Stimulated activated CD4-positive, alpha-beta T cell treated with anti-CD3 and anti-CD28 coated beads, Interleukin-2, amount 100 ng/mL, for 4 hours (primary cell): Measurements from ENCODE around the gene NBEA.

Experiments
- DNase-seq: peaks from one replicate; pipeline ENCODE4 v3.0.0-alpha.2; 2020; ENCODE audit warnings: low read depth

NBEA gene

DNA sequence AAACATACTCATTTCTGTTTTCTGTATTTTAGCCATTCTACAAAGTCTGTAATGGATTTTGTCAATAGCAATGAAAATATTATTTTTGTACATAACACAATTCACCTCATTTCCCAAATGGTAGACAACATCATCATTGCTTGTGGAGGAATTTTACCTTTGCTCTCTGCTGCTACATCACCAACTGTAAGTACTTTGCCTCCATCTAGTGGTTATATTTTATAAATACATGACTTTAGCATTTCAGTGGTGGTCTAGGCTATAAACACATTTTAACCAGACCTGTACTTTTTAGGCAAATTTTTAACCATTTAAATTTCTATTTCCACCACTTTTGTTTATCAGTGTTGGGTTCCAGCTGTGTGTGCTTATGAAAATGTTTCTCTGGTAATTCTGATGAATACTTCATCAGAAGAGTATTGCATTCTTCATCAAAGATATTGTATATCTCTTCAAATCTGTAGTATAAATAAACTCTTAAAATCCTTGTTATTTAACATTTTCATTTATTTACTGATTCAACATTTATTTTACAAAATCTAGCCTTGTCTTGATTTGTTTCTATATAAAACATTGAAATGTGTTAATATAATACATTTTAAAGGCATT lies 222.4 kb downstream of the NBEA start:
- no peak for DNase-seq

DNA sequence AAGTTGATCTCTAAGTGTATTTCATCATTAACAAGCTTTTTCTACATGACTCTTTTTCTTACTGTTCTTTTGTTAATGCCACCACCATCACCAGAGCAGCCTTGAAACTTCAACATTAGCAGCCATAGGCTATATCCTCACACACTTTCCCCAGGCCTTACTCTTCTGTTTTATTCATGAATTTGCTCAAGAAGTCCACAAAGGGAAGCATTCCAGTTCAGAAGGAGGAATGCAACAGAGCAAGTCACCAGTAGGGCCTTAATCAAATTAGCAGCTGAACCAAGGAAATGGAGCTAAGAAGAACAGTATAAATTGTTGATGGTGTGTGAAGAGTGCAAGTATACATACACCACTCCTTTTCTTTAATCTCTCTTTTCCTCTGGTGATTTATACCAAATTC lies 223.1 kb downstream of the NBEA start:
- DNase-seq, result no peak

DNA sequence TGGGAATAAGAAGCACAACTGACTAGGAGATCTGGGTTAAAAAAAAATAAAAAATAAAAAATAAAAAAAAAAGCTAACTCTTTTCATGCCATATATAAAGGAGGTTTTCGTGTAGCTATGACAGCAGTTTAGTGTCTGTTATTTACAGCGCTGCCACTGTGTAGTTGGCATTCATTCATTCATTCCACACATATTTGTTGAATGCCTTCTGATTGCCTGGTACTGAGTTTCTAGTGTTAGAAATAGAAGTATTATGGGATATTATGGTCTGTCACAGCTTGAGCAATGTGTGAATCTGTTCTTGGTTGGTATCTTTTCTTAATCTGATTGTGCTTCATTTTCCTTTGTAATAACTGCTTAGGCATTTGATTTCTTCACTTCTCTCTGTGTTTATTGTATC lies 237.4 kb downstream of the NBEA start:
- no peak for DNase-seq

DNA sequence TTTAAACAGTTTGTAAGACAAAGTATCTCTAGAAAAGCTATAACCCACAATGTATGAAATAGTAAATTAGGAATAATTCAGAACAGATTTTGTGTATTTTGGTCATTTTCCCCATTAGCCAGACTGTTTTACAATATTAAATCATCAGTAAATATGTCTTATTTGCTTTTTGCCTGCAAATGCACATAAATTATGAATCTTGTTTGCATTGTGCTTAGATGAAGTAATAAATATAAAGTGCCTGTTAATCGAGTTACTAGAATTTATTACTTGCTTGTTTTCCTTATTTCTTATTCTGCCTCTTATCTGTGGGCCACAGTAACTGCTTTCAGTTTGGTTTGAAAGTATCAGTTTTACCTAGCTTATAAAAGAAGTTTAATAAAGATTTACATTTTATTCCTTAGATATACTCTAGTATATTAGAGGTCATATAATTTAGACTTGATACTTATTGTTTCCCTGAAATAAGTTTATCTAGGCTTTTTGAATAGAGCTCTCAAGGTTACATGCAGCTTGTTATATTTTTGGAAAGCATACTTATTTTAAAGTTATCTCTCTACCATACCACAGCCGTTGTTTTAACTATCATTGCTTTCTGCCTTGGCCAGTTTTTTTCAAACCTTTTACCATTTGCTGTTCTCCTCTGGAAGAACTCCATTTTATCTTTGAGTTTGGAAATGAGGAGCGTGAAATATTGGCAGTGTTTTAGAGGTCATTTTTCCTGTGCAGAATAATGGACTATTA lies 238.0 kb downstream of the NBEA start:
- DNase-seq, result no peak

DNA sequence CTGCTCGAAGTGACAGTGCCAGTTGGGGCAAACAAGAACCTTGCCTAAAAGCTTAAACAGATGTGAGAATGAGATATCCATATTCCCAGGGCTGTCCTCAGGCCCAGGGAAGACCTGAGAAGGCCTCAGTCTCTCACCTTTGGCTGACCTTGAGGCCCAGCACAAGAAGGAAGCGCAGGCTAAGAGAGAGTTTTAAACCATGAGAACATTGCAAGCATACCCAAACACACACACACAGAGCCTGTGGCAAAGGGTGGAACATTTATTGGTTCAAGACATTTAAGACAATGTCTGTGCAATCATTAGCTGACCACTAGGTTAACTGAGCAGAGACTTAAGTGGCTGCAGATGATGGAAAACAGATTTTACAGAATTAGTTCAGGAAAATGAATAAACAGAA lies 248.2 kb downstream of the NBEA start:
- DNase-seq, result no peak

DNA sequence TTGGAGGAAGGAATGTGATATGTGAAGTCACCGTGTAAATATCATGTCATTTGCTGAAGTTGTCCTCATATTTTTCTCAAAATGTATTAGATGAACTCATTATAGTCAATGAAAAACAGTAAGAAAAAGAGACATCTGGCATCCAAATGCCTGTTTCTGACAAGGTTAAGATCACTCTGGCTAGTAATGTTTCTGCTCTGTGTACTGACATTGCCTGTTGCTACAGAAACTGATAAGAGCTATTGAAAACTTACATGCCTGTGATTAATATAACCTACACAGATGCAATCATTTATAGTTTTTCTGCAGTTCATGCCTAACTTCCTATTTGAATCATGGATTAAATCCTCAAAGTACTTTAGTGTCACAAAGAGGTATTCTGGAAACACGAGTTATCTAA lies 249.8 kb downstream of the NBEA start:
- no peak for DNase-seq

DNA sequence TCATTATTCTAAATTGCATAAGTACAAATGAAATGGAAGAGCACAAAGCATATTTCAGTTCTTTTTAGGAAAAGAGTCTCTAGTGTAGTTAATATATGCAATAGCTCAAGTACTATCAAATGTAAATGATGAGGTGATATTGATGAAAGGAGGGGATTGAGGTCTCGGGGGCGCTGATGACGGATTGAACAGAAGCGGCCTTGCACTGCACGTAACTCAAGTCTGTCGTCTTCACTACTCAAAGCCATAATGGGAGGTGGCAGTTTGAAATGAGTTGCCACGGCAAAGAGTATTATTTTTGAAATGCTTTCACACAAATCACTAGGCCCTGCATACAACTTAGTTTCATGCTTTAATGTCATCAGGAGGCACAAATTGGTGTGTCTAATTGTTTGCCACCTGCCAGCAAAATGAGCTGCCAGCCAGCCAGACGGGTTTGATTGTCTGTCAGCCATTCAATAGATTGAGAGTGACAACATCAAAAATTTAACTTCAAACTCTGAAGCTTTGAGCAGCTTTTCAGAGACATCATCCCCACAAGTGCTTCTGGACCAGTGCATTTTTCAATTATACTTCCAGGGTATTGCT lies 256.6 kb downstream of the NBEA start:
- no peak for DNase-seq

DNA sequence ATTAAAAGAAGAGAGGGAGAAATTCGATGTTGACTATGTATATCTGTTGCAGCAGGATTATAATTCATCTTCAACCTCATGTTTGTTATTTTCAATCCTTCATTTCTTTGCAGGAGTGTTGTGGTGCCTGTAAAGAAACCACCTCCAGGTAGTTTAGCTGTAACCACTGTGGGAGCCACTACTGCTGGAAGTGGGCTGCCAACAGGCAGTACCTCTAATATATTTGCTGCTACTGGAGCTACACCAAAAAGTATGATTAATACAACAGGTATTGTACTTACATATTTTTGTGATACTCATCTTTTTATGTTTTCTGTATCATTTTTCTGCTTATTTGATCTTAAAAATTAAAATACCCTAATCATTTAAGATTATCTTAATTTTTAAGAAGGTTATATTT lies 266.5 kb downstream of the NBEA start:
- no peak for DNase-seq

DNA sequence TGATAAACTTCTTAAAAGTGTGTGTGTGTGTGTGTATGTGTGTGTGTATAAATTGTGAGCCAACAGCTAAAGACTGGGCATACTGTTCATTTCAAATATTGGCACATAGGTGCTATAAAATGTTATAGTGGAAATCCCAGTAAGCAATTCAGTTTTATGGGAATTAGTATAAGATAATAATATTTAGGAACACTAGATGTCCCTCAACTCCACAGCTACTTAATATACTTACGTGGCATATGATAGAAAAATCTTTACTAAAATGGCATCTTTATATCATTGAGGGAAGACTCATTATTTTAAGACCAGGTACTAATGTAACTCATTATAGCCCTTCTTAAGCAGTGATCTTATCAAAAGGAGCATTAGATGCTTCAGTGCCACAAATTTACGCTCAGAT lies 268.2 kb downstream of the NBEA start:
- DNase-seq, result no peak

DNA sequence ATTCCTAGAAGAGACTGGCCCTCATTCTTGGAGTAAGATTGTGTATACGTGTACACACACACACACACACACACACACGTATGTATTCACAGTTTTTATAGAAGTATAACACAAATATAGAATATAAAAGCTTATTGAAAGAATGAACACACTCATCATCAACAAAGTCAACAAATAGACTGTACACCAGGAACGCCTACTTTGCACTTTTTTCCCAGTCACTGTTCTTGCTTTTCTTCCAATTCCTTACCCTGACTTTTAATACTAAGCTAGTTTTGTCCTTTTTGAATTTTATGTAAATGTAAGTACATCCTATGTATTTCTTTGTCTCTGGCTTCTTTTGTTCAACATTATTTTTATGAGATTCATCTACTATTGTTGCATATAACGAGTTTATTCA lies 269.9 kb downstream of the NBEA start:
- no peak for DNase-seq

DNA sequence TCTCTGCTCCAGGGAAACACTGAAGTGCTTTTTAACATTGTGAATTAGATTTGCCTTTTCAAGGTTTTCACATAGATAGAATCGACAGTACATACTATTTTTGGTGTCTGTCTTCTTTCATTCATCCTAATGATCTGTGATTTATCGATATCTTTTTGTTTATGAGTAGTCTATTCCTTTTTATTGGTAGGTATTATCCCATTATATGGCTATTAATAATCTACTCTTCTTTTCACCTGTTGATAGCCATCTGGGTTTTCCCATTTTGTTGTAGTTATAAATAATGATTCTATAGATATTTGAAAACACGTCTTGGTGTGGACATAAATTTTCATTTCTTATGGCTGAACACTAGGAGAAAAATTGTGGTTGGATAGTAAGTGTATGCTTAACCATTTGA lies 271.8 kb downstream of the NBEA start:
- DNase-seq, result no peak

DNA sequence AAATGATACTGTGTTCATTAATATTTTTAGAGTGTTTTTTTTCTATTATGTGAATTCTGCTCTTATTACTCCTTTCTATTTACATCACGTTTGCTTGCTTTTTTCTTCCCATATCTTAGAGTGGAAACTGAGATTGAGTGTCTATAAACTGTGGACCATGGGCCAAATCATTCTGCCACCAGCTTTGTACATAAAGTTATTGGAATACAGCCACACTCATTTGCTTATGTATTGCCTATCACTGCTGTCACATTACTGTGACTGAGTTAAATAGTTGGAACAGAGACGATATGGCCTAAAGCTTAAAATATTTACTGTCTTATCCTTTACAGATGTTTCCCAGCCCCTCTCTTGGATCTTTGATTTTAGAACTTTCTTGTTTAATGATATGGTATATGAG lies 274.1 kb downstream of the NBEA start:
- no peak for DNase-seq

DNA sequence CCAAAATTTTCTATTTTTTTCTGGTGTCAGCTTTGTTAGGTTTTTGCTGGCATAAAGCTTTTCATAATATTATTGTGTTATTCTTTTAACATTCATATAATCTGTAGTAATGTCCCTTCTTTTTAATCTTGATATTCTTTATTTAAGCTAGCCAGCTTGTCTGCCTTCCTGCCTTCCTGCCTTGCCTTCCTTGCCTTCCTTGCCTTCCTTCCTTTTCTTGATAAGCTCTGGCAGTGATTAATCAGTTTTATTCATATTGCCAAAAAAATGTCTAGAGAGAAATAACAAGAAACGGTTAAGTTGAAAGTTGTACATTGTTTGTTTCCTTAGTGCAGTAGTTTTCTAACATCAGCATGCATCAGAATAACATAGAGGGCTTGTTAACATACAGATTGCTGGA lies 277.0 kb downstream of the NBEA start:
- no peak for DNase-seq

DNA sequence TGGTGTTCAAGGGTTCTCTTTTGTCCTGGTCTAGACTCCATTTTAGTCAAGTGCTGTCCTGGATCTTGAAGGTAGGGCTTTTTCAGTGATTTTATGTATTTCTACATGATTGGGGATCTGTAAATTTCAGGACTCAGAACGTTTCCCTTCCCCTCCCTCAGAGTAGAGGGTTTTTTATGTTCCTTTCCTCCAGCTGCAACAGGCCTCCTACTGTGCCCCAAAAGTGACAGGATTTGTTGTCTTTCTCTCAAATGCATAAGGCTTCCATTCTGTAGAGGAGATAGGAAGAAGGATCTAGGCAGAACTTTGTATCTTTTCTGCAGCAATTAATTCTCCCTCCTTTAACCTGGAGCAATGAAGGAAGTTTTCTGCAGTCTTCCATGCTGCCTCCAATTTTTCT lies 283.1 kb downstream of the NBEA start:
- no peak for DNase-seq

DNA sequence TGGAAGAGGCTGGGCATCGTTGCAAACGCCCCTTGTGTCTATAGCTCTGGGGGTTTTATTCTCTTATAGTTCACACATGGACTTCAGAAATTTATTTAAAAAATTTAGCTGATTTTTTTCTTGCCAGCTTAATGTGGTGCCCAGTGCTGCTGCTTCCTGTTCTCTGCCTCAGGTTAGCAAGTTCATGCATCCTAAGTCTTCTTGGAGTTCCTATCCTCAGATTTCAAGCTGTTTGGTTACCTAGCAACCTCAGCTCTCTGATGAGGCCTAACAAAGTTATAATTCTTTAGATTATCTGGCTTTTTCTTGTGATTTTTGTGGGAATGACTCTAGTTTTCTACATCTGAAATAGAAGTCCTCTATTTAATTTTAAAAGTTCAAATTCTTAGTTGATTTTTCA lies 283.5 kb downstream of the NBEA start:
- no peak for DNase-seq

DNA sequence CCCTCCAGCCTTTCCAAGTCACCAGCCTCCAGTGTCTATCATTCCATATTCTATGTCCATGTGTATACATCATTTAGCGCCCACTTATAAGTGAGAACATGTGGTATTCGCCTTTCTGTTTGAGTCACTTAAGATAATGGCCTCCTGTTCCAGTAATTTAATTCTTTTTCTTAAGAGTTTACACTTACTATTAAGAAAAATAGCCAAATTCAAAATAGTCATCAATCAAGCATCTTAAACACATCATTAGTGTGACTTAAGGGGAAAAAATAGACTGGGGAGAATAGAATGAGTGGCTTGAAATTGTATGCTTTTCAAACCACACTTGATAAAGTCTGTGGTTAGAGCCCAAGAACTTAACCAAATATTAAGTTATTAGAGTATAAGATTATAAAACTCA lies 286.5 kb downstream of the NBEA start:
- DNase-seq, result no peak

DNA sequence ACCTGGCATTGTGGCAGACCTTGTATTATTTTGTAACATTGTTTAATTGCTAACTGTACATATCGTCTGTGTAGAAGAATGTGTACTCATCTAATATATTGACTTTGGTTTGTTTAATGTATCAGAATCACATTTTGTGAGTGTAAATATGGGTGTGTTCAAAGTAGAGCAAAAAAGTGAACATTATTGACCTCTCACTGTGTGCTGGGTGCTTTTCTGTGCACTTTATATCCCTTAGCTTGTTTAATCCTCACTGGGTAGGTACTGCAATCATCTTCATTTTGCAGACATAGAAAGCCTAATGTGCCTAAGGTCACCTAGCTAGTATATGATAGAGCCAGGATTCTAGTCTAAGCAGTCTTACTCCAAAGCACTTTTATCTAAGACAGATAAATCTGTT lies 289.4 kb downstream of the NBEA start:
- no peak for DNase-seq

DNA sequence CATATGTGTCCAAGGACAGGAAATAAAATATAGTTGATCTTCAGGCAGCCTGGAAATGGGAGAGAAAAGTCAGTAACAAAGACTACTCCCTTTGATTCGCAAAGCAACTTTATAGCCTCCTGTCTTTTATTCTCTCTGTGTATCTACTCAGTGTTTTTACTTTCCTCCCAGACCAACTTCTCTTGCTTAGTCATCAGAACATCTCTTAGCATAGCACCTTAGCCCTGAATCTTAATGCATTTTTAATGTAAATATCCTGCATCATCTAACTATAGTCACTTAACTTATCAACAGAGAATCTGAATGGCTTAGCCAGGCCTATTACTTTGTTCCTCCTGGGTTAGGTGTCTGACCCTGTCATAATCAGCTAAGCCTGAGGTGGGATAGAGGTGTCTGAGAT lies 296.2 kb downstream of the NBEA start:
- no peak for DNase-seq

DNA sequence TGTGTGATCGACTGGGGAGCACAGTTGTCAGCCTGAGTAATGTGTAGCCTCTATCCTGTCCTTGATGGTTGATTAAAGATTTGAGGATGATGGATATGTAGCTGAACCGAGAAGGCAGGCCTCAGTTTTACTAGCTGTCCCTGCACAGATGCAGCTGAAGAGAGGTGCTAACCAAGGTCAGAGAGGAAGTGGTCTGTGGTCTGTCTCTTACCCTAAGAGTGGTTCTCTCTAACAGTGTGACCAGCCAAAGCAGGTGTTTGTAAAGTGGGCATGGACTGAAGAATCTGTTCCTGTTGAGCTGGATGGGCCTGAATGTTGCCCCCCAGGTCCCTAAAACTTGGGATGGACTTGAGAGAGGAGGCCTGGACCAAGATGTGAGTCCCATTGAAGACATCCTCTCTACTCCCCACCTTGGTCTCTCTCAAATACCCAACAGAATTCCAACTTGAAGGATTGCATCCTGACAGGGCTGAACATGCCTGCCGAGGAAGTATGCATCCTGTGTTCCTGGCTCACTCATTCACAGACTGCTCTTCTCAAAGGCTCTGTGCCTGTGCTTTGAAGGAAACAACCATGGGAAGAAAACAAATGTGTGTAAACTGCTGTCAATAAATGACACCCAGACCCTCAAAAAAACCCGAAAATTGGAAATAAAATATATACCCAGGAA lies 310.6 kb downstream of the NBEA start:
- no peak for DNase-seq

DNA sequence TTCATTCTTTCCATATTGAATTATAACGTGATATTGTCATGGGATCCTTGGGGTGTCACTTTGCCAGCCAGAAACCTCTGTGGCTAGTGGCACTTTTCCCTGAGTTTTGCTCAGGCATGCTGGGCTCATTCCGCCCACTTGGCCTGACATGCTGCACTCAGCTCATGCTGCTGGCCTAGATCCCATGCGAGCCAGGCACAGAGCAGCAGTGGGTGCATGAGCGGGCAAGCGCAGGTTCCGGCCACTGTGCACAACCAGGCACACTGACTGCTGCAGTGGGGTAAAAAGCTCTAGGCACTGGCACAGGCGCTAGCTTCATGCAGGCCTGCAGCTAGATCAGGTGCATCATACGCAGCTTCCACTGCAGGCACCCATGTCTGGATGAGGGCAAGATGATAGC lies 313.2 kb downstream of the NBEA start:
- no peak for DNase-seq

DNA sequence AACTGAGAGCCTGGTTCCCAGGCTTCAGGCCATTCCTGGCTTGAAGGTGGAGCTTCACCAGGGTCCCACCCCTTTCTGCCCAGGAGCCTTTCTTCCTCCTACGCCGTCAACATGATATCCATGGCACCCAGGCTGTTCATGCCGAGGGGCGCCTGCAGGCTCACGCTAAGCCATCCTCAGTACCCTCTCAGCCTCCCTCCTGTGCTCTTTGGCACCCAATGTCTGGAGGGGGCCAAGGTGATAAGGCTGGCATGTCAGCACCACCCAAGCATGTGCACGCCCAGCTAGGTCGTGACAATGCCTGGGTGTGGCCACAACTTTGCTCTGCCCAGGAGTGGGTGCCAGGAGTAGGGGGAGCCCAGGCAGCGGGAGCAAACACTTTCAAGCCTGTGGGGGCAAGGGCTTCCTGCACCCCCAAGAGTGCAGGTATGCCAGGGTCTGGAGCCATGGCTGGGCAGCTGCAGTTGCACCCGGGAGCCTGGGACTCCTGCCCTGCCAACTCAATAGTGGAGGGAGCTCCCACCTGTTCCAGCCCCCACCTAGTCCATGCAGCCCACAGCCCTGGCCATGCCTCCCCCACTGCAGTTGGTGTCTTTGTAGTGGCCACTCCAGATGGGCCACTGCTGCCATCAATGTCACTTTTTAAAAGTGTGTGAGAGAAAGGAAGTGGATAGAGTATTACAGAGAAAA lies 314.5 kb downstream of the NBEA start:
- DNase-seq, result no peak

DNA sequence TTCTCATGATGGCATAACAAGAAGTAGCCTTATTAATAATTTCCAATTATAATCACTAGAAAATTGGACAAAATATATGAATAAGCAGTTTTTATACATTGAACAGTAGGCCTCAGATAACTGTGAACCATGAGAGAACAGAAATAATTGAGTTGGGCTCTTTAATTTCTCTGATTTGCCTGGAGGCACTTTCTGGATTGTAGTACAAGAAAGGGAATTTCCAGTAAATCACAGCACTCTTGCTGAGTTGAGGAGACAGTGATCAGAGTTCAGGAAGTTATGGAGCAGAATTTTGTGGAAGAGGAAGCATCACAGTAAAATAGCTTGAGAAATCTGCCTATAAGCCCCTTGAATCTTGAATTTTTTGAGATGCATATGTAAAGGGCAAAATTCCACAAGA lies 318.2 kb downstream of the NBEA start:
- DNase-seq, result no peak

DNA sequence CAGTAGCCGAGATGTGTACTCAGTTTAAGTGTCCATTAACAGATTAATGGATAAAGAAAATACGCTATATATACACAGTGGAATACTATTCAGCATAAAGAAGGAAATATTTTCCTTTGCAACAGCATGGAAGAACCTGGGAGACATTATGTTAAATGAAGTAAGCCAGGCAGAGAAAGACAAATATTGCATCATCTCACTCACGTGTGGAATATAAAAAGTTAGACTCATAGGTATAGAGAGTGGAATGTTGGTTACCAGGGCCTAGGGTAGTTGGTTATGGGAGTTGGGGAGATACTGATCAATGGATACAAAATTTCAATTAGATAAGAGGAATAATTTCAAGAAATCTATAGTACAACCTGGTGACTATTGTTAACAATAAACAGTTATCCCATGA lies 324.3 kb downstream of the NBEA start:
- DNase-seq, result no peak
